Measurements from ENCODE around the gene RASSF10.

The RASSF10 gene

DNA sequence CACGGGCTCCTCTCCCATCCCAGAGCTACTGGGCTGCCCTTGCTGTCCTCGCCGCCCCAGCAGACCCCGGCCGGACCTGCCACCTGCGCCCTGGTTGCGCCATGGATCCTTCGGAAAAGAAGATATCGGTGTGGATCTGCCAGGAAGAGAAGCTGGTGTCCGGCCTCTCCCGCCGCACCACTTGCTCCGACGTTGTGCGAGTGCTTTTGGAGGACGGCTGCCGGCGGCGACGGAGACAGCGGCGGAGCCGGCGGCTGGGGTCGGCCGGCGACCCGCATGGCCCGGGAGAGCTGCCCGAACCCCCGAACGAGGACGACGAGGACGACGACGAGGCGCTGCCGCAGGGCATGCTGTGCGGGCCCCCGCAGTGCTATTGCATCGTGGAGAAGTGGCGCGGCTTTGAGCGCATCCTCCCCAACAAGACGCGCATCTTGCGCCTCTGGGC is 382 bp downstream of the RASSF10 start:
- no peak overlapping the region for H2AFZ ChIP-seq (ENCODE audit: low read depth, low read length)
- H4K20me1 ChIP-seq (ENCODE audit: insufficient read depth, low read length): no peaks in the 10 kb centered on the region; the same call in 1 of the 2 replicates
- no peak overlapping the region for H3K9ac ChIP-seq (ENCODE audit: low read length)
- H3K27ac ChIP-seq (ENCODE audit: low read length): no peak overlapping the region
- no peaks in the 10 kb centered on the region for H3K79me2 ChIP-seq (ENCODE audit: low read length)
- H3K9me3 ChIP-seq (ENCODE audit: insufficient read depth, low read length): no peaks in the 10 kb centered on the region
- TF ChIP-seq EZH2phosphoT487 (IDR thresholded peaks at IDR 0.05; ENCODE audit: low read depth): no peak
- TF ChIP-seq, protein P1, sequence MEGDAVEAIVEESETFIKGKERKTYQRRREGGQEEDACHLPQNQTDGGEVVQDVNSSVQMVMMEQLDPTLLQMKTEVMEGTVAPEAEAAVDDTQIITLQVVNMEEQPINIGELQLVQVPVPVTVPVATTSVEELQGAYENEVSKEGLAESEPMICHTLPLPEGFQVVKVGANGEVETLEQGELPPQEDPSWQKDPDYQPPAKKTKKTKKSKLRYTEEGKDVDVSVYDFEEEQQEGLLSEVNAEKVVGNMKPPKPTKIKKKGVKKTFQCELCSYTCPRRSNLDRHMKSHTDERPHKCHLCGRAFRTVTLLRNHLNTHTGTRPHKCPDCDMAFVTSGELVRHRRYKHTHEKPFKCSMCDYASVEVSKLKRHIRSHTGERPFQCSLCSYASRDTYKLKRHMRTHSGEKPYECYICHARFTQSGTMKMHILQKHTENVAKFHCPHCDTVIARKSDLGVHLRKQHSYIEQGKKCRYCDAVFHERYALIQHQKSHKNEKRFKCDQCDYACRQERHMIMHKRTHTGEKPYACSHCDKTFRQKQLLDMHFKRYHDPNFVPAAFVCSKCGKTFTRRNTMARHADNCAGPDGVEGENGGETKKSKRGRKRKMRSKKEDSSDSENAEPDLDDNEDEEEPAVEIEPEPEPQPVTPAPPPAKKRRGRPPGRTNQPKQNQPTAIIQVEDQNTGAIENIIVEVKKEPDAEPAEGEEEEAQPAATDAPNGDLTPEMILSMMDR (IDR thresholded peaks at IDR 0.05; ENCODE audit: low read depth, low read length): no peak
- peaks cover 24% of the 10 kb centered on the region for H3K4me1 ChIP-seq (ENCODE audit: low read length)
- H3K27me3 ChIP-seq (ENCODE audit: low read depth, low read length): peaks cover 5% of the 10 kb centered on the region; the same call in 1 of the 2 replicates
- no peak overlapping the region for H3K4me2 ChIP-seq (ENCODE audit: low read length)
- no peak overlapping the region for H3K4me3 ChIP-seq (ENCODE audit: low read length)
- H3K36me3 ChIP-seq (replicated peaks; ENCODE audit: low read depth, low read length): no peaks in the 10 kb centered on the region

DNA sequence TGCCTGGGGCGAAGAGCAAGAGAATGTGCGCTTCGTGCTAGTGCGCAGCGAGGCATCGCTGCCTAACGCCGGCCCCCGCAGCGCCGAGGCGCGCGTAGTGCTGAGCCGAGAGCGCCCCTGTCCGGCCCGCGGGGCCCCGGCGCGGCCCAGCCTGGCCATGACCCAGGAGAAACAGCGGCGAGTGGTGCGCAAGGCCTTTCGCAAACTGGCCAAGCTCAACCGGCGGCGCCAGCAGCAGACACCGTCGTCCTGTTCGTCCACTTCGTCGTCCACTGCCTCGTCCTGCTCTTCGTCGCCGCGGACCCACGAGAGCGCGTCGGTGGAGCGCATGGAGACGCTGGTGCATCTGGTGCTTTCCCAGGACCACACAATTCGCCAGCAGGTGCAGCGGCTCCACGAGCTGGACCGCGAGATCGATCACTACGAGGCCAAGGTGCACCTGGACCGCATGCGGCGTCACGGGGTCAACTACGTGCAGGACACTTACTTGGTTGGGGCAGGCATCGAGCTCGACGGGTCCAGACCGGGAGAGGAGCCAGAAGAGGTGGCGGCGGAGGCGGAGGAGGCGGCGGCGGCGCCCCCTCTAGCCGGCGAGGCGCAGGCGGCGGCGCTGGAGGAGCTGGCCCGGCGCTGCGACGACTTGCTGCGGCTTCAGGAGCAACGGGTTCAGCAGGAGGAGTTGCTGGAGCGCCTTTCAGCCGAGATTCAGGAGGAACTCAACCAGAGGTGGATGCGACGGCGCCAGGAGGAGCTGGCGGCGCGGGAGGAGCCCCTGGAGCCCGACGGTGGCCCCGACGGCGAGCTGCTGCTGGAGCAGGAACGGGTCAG is 1.0 kb downstream of the RASSF10 start:
- no peaks in the 10 kb centered on the region for H3K79me2 ChIP-seq (ENCODE audit: low read length)
- no peaks in the 10 kb centered on the region for H3K9me3 ChIP-seq (ENCODE audit: insufficient read depth, low read length)
- H4K20me1 ChIP-seq (ENCODE audit: insufficient read depth, low read length): no peaks in the 10 kb centered on the region; the same call in 1 of the 2 replicates
- TF ChIP-seq, protein P1 (IDR thresholded peaks at IDR 0.05; ENCODE audit: low read depth, low read length): no peak
- TF ChIP-seq EZH2phosphoT487 (IDR thresholded peaks at IDR 0.05; ENCODE audit: low read depth): no peak
- H3K4me3 ChIP-seq (ENCODE audit: low read length): no peak overlapping the region
- H3K27ac ChIP-seq (ENCODE audit: low read length): no peak overlapping the region
- H3K4me2 ChIP-seq (ENCODE audit: low read length): no peak overlapping the region
- H3K36me3 ChIP-seq (replicated peaks; ENCODE audit: low read depth, low read length): no peaks in the 10 kb centered on the region
- peaks cover 10% of the 10 kb centered on the region for H3K27me3 ChIP-seq (ENCODE audit: low read depth, low read length)
- H3K4me1 ChIP-seq (ENCODE audit: low read length): peaks cover 24% of the 10 kb centered on the region
- no peak overlapping the region for H3K9ac ChIP-seq (ENCODE audit: low read length)
- no peak overlapping the region for H2AFZ ChIP-seq (ENCODE audit: low read depth, low read length)

DNA sequence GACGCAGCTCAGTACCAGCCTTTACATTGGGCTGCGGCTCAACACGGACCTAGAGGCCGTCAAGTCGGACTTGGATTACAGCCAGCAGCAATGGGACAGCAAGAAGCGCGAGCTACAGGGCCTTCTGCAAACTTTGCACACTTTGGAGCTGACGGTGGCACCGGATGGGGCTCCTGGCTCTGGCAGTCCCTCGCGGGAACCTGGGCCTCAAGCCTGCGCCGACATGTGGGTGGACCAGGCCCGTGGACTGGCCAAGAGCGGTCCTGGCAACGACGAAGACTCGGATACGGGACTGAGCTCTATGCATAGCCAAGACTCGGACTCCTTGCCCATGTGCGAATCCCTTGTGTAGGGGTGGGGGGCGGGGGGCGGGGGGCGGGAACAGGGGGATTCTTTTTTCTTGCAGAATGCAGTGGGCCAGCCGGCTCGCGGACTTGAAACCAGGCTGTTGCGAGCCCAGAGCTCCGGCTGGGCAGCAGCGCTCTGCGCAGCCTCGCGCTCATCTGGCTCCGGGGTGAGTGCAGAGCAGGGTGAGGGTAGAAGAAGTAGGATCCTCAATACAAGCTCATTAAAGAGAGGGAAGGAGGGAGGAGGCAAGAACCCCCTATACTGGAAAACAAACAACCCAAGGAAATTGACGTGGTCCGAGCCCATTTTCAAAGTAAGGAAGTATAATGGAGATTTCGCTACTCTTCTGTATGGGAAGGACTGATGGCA is 1.8 kb downstream of the RASSF10 start:
- H3K36me3 ChIP-seq (replicated peaks; ENCODE audit: low read depth, low read length): no peaks in the 10 kb centered on the region
- TF ChIP-seq EZH2phosphoT487 (IDR thresholded peaks at IDR 0.05; ENCODE audit: low read depth): no peak
- TF ChIP-seq, protein P1 (IDR thresholded peaks at IDR 0.05; ENCODE audit: low read depth, low read length): no peak
- no peak overlapping the region for H3K4me3 ChIP-seq (ENCODE audit: low read length)
- no peaks in the 10 kb centered on the region for H3K9me3 ChIP-seq (ENCODE audit: insufficient read depth, low read length)
- H3K27me3 ChIP-seq (ENCODE audit: low read depth, low read length): peaks cover 16% of the 10 kb centered on the region
- no peak overlapping the region for H3K27ac ChIP-seq (ENCODE audit: low read length)
- no peaks in the 10 kb centered on the region; the same call in 1 of the 2 replicates for H4K20me1 ChIP-seq (ENCODE audit: insufficient read depth, low read length)
- H3K9ac ChIP-seq (ENCODE audit: low read length): no peak overlapping the region
- no peaks in the 10 kb centered on the region for H3K79me2 ChIP-seq (ENCODE audit: low read length)
- peaks cover 24% of the 10 kb centered on the region for H3K4me1 ChIP-seq (ENCODE audit: low read length)
- H2AFZ ChIP-seq (ENCODE audit: low read depth, low read length): no peak overlapping the region
- no peak overlapping the region for H3K4me2 ChIP-seq (ENCODE audit: low read length)

DNA sequence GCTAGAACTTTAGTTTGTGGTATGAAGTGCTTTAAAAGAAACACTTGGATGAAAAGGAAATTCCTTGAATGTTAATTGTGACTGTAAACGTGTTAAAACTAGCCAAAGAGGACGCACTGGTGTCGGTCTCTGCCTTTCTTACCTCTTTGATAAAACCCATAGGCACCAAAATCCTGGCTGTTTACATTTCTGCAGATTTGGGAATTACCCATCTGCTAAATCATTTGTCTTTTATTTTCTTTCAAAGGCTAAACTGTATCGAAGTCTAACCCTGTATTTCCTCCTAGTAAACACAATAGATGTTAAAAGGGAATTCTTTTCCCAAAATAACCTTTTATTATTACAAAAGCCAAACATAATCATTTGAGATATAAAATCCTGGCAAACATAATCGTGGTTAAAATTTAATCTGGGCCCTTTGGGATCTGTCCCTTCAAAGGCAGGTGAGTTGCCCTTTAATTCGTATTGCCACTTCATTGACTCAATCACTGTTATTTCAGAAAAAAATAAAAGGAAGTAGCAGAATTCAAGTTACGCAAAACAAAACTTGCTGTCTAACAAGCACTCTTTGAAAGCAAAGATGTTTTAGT is 2.4 kb downstream of the RASSF10 start:
- Histone ChIP-seq H3K79me2 (ENCODE audit: low read length) (no peaks in the 10 kb centered on the region), H3K4me2 (ENCODE audit: low read length) (peak overlapping the region; percentile 41), H3K9me3 (ENCODE audit: insufficient read depth, low read length) (no peaks in the 10 kb centered on the region), H3K27me3 (ENCODE audit: low read depth, low read length) (peaks cover 14% of the 10 kb centered on the region), H3K36me3 (replicated peaks; ENCODE audit: low read depth, low read length) (no peaks in the 10 kb centered on the region), H3K9ac (ENCODE audit: low read length) (no peak overlapping the region), H3K4me3 (ENCODE audit: low read length) (no peak overlapping the region), H2AFZ (ENCODE audit: low read depth, low read length) (no peak overlapping the region), H4K20me1 (ENCODE audit: insufficient read depth, low read length) (no peaks in the 10 kb centered on the region; the same call in 1 of the 2 replicates), H3K4me1 (ENCODE audit: low read length) (peaks cover 24% of the 10 kb centered on the region), H3K27ac (ENCODE audit: low read length) (no peak overlapping the region)
- no peak for TF ChIP-seq EZH2phosphoT487 (IDR thresholded peaks at IDR 0.05; ENCODE audit: low read depth)
- TF ChIP-seq, protein P1 (IDR thresholded peaks at IDR 0.05; ENCODE audit: low read depth, low read length): no peak
